PFSK-1 (cell line): Measurements from ENCODE around the gene RASSF7.

Source experiments
- POLR2AphosphoS5 ChIP-seq: IDR thresholded peaks from 2 replicates; pipeline ENCODE4 v1.6.1; 2012; ENCODE audit warnings: low read depth, mild to moderate bottlenecking, control low read depth, low read length, moderate library complexity
- SIN3A ChIP-seq: IDR thresholded peaks from 2 replicates; pipeline ENCODE4 v1.6.1; 2012; ENCODE audit warnings: mild to moderate bottlenecking, low read length, moderate library complexity, borderline replicate concordance; ENCODE audit not compliant: insufficient read depth
- TAF1 ChIP-seq: IDR thresholded peaks from 2 replicates; pipeline ENCODE4 v1.6.1; 2012; ENCODE audit warnings: low read length, control low read depth, borderline replicate concordance; ENCODE audit not compliant: insufficient read depth
- TF ChIP-seq, protein P1 (sequence below), 2 experiments: IDR thresholded peaks; 2 replicates each; pipeline versions ENCODE4 v1.6.1 to v1.8.0; 2011 to 2012; ENCODE audit warnings: low read depth in 2 of 2, low read length in 2 of 2, control low read depth in 1 of 2, inconsistent platforms in 1 of 2, mild to moderate bottlenecking in 1 of 2, moderate library complexity in 1 of 2; ENCODE audit not compliant: insufficient read depth in 1 of 2

DNA sequence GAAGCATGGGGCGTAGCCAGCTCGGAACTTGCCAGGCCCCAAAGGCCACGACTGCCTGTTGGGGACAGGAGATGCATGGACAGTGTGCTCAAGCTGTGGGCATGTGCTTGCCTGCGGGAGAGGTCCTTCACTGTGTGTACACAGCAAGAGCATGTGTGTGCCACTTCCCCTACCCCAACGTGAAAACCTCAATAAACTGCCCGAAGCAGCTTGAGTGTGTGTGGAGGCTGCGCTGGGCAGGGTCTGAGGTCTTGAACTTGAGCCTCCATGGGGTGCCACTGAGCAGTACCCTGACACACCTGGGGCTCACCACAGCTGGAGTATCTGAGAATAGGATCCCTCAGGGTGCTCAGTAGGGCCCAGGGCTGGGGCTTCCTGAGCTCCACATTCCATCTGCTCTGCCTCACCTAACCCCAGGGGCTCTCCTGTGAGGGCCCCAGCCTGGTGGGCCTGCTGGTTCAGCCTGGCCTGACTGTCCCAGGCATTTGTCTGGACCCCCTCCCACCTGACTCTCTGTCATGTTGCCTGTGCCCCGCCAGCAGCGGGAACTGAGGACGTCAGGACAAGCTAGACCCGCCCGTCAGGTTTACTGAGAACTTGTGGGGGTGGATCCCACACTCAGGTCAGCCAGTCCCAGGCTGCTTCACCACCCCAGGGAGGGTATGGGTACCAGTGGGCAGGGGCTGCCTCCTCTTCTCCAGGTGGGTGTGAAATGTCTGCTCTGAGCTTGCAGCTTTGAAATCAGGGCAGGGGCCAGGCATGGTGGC, 3.2 kb downstream of the RASSF7 start:
- TF ChIP-seq TAF1 (no peak), SIN3A (no peak), POLR2AphosphoS5 (no peak)
- TF ChIP-seq, protein P1, sequence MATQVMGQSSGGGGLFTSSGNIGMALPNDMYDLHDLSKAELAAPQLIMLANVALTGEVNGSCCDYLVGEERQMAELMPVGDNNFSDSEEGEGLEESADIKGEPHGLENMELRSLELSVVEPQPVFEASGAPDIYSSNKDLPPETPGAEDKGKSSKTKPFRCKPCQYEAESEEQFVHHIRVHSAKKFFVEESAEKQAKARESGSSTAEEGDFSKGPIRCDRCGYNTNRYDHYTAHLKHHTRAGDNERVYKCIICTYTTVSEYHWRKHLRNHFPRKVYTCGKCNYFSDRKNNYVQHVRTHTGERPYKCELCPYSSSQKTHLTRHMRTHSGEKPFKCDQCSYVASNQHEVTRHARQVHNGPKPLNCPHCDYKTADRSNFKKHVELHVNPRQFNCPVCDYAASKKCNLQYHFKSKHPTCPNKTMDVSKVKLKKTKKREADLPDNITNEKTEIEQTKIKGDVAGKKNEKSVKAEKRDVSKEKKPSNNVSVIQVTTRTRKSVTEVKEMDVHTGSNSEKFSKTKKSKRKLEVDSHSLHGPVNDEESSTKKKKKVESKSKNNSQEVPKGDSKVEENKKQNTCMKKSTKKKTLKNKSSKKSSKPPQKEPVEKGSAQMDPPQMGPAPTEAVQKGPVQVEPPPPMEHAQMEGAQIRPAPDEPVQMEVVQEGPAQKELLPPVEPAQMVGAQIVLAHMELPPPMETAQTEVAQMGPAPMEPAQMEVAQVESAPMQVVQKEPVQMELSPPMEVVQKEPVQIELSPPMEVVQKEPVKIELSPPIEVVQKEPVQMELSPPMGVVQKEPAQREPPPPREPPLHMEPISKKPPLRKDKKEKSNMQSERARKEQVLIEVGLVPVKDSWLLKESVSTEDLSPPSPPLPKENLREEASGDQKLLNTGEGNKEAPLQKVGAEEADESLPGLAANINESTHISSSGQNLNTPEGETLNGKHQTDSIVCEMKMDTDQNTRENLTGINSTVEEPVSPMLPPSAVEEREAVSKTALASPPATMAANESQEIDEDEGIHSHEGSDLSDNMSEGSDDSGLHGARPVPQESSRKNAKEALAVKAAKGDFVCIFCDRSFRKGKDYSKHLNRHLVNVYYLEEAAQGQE (IDR thresholded peaks at IDR 0.05; ENCODE audit: insufficient read depth in 1 of 2, low read depth in 2 of 2, low read length in 2 of 2) = no peak
